Transverse colon (tissue), 4 donors: ENCODE measurements around the gene WDR75.

ENCODE experiments used
- CTCF ChIP-seq, 5 experiments: fragments of 200-600 bp in 3 of 5; fragments of 450-650 bp in 2 of 5; sonication (generic) in 3 of 5; IDR thresholded peaks; 1 replicate in 2 of 5; 2 replicates in 3 of 5; pipeline ENCODE4 v1.5.1; 2016 to 2017; ENCODE audit warnings: antibody characterized with exemption in 5 of 5, inconsistent platforms in 3 of 5, mild to moderate bottlenecking in 2 of 5, moderate library complexity in 1 of 5
- POLR2A ChIP-seq: fragments of 450-650 bp; IDR thresholded peaks from one replicate; pipeline ENCODE4 v1.6.1; 2016; ENCODE audit warnings: antibody characterized with exemption, mild to moderate bottlenecking, moderate library complexity
- POLR2AphosphoS5 ChIP-seq, 3 donors: sonication (generic); formaldehyde crosslinking; IDR thresholded peaks; one replicate each; pipeline ENCODE4 v1.6.1; 2016; ENCODE audit warnings: antibody characterized with exemption in 3 of 3

GRCh38 chr2:189498205-189498604 is 56.9 kb downstream of the WDR75 start:
- TF ChIP-seq CTCF (IDR thresholded peaks at IDR 0.05) (no peak), POLR2A (no peak), POLR2AphosphoS5 (IDR thresholded peaks at IDR 0.05) (no peak)
